OCI-LY1 (cell line): ENCODE data around the gene SH3BP5L.

Source experiments
- EZH2 ChIP-seq: fragments of 200-600 bp; sonication (generic), shearing (Covaris generic); IDR thresholded peaks from 2 replicates; pipeline ENCODE4 v1.8.0; 2017; ENCODE audit warnings: borderline replicate concordance, mixed run types, mild to moderate bottlenecking, antibody characterized with exemption, low read length, moderate library complexity, mixed read lengths
- TF ChIP-seq, protein P1 (sequence below): fragments of 200-600 bp; sonication (generic), shearing (Covaris generic); IDR thresholded peaks from 2 replicates; pipeline ENCODE4 v1.5.1; 2017; ENCODE audit warnings: mild to moderate bottlenecking, antibody characterized with exemption, low read length, moderate library complexity, mixed read lengths

GRCh38 chr1:248810000-248810726 is 15.6 kb downstream of the SH3BP5L start:
- TF ChIP-seq, protein P1, sequence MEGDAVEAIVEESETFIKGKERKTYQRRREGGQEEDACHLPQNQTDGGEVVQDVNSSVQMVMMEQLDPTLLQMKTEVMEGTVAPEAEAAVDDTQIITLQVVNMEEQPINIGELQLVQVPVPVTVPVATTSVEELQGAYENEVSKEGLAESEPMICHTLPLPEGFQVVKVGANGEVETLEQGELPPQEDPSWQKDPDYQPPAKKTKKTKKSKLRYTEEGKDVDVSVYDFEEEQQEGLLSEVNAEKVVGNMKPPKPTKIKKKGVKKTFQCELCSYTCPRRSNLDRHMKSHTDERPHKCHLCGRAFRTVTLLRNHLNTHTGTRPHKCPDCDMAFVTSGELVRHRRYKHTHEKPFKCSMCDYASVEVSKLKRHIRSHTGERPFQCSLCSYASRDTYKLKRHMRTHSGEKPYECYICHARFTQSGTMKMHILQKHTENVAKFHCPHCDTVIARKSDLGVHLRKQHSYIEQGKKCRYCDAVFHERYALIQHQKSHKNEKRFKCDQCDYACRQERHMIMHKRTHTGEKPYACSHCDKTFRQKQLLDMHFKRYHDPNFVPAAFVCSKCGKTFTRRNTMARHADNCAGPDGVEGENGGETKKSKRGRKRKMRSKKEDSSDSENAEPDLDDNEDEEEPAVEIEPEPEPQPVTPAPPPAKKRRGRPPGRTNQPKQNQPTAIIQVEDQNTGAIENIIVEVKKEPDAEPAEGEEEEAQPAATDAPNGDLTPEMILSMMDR = no peak
- TF ChIP-seq EZH2 = no peak
